Uterus (tissue), 2 donors: ENCODE data around the gene STX17.

Source experiments
- CTCF ChIP-seq, 4 experiments: fragments of 200-600 bp in 2 of 4; fragments of 450-650 bp in 2 of 4; sonication (generic) in 2 of 4; IDR thresholded peaks; one replicate each; pipeline ENCODE4 v1.5.1; 2016 to 2019; ENCODE audit warnings: antibody characterized with exemption in 4 of 4, mild to moderate bottlenecking in 2 of 4, moderate library complexity in 1 of 4
- POLR2A ChIP-seq, 2 donors: fragments of 450-650 bp; IDR thresholded peaks; one replicate each; pipeline ENCODE4 v1.6.1; 2016; ENCODE audit warnings: antibody characterized with exemption in 2 of 2, mild to moderate bottlenecking in 1 of 2, moderate library complexity in 1 of 2

GRCh38 chr9:99966001-99966400 lies 59.5 kb downstream of the STX17 start:
- TF ChIP-seq CTCF (IDR thresholded peaks at IDR 0.05) (no peak), POLR2A (IDR thresholded peaks at IDR 0.05) (no peak)
